Suppressor macrophage (primary cell): ENCODE measurements around the gene GNAT2.

Experiments used
- DNase-seq, 4 experiments: peaks; one replicate each; pipeline ENCODE4 v3.0.0-alpha.2; 2020 to 2022

Gene GNAT2

DNA sequence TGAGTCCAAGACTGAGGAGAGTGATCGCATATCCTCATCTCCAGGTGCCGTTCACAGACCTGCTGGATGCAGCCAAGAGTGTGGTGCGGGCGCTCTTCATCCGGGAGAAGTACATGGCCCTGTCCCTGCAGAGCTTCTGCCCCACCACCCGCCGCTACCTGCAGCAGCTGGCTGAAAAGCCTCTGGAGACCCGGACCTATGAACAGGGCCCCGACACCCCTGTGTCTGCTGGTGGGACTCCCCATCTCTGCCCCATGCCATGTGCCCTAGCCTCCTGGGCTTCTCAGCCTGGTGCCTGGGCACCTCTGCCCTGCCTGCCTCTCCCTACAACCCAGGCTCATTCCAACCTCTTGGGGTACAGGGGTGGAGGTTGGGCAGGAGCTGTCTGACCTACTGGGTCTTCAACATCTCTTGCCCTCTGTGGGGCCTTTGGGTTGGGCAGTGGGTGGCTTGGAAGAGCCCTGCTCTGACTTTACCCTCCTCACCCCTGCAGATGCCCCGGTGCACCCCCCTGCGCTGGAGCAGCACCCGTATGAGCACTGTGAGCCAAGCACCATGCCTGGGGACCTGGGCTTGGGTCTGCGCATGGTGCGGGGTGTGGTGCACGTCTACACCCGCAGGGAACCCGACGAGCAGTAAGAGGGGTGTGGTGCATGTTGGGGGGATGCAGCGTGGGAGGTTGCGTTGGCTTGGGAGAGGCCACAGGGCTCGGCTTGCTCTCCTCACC, 7.4 kb upstream of the GNAT2 start:
- no peak for DNase-seq

DNA sequence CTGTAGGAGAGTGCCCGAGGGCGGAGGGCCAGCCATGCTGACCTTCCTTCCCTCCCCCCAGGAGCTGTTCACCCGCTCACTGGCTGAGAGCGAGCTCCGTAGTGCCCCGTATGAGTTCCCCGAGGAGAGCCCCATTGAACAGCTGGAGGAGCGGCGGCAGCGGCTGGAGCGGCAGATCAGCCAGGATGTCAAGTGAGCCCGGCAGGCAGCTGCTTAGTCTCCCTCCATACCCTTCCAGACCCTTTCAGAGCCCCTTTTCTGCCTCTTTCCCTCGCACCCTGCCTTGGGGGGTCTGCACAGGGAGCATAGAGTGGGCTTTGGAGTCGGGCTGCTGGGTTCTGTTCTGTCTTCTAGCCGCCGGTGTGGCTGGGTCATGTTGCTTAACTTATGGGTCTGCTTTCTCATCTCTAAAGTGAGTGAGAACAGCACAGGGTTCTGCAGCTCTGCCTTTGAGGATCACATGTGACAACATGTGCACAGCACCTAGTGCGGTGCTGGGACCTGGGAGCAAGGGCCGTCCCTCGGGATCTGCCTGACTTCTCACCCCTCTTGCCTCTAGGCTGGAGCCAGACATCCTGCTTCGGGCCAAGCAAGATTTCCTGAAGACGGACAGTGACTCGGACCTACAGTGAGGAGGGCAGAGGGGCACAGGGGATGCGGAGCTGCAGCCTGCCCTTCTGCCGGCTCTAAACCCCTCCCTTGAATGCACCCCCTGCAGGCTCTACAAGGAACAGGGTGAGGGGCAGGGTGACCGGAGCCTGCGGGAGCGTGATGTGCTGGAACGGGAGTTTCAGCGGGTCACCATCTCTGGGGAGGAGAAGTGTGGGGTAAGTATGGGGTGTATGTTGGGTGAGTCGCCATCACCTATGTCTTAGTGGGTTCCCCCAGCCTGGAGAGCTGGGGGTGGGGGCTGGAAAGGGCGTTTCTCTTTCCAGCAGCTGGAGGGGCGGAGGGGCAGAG, 6.5 kb upstream of the GNAT2 start:
- DNase-seq: no peak

DNA sequence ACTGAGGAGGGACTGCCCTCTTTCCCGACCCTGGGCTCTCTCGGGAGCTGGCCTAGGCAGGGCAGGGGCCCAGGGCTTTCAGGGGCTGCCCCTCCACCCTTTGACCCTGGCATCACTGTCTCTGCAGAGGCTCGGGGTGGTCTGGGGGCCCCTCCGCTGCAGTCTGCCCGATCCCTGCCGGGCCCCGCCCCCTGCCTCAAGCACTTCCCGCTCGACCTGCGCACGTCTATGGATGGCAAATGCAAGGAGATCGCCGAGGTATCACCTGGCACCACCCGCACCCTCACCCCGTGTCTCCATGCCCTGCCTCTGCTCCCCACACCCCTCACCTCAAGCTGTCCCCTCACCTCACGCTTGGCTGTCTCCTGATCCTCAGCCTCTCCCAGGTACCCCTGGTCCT, 5.8 kb upstream of the GNAT2 start:
- DNase-seq: no peak

DNA sequence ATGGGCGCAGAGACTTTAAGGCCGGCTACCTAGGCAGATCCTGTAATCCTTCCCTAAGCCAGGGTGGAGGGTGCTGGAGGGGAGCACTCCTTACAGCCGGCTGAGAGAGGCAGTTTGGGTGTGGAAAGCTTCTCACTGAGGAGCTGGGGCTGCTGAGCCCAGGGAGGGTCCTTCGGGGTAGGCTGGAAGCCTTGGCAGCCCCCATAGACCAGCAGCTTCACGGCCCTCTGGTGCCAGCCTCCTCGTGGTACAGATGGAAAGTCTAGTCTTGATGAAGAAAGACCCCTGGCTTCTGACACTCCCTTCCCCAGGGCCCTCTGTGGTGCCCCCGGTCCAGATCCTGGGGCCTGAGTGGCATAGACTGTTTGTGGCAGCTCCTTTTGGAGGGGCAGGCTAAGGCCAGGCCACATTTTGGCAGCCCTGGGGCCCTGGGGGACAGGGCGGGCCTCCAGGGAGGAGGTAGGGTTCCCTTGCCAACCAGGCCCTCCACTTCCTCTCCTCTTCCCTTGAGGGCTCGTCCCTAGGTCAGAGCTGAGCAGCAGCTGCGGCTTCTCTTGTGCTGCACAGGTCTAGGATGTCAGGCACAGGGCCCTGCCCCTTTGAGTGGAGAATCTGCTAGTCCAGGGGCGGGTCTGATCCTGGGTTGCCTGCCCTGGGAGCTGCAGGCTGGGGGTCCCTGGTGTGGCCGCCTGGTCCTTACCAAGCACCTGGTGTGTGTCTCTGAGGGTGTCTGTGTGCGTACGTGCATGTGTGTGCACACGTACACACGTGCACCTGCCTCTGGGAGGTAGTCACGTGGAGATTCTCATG, 5.0 kb upstream of the GNAT2 start:
- peak in 1 of 4 experiments; percentile 47 for DNase-seq

DNA sequence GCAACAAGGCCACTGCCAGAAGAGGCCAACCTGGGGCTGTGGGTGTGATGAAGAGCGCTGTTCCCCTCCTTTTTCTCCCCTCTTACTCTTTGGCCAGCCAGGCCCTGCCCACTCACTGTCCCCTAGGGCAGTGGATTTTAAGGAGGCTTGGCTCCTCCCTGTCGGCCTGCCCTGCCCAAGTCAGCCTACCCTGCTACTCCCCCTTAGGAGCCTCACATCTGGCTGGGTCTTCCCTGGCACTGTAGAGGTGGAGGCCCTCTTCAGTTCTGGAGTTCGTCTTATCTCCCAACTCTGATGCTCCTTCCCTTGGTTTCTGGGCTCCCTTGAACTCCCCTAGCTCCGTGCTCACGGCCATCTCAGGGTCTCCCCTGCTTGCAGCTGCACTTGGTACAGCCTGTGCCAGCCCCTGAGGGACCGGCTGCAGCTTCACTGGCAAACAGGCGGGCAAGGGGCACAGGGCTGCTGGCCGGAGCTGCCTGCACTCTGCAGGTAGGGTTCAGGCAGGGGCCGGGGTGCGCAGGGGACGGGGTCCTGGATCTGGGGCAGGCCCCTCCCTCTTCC, 4.3 kb upstream of the GNAT2 start:
- no peak for DNase-seq

DNA sequence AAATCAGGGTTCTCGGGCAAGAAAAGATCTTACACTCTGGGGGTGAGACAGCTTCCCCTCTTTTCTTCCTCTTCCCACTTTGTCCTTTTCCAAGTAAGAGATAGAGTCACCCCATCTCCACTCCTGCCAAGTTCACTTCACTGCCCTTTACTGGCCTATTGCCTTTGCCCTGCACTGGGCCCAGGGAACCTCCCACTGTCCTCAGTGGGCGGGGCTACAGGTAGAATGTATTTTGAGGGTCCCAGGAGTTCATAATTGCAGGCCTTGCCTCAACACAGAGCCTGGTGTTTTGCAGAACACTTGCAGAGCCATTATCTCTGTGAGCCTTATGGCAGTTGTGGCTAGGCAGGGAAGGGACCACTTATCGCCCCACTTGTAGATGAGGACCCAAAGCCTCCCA, 3.5 kb upstream of the GNAT2 start:
- DNase-seq: peak in 3 of 4 experiments; percentile 48 to 59 (median 53)

DNA sequence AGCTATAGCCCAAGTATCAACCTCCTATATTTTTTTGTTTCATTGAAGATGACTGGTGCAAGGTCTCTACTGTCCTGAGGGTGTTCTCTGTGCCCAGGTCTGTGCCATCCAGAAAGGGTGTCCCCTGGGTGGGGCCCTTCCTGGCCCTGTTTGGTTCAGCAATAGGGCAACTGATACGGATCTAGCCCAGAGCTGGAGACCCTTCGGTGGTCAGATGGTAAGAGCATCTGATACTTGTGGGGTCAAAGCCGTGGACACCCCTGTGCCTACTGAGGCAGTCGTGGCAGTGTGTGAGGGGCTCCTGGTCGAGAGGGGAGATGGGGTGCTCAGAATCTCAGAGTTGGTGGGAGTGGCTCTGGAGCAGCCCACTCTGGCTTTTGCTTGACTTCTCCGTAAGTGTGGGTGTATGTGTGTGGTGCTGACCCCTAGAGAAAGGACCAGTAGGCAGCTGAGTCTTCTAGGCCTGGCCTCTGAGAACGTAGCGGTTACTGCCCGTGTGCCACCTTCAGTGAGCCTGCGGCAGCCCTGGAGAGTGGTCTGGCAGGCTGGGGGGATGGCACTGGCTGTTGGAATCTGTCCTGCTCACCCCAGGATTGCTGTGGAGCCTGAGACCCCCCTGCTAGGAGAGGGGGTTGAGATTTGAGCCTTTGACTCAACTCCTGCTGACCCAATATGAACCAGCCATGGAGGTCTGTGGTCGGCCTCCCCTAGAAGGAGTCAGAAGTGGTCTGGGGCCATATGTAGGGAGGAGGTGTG, 2.9 kb upstream of the GNAT2 start:
- no peak for DNase-seq

DNA sequence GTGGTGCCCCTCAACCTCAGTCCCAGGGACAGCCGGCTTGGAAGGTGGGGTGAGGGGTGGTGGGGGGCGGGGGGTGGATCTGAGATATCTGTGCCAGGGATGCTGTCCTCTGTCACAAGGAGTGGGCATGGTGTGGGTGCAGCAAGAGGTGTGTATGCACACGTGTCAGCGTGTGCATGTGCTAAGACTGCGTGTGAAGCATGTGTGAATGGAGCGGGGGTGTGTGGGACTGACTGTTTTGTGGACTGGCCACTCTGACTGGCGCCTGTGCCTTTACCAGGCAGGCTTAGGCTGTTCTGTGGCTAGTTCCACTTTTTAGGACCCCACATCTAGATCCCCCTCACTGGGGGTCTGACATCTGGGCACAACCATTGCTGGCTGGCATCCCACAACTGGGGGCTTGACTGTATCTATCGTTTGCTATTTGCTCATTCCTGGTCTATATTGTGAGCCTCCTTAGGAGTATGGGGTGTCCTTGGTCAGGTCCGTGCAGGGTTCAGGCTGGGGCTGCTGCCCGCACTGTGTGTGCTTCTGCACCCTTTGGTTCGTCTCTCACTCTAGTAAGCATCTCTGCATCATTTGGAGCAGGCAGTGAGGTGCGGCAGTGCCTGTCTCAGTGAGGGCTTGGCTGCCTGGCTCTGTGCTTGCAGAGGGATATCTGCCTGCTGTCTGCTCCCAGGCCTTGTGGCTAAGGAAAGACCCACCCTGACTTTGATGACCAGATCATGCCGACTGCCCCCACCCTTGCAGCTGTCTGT, 2.1 kb upstream of the GNAT2 start:
- DNase-seq: peak; percentile 45 to 66 (median 55)

DNA sequence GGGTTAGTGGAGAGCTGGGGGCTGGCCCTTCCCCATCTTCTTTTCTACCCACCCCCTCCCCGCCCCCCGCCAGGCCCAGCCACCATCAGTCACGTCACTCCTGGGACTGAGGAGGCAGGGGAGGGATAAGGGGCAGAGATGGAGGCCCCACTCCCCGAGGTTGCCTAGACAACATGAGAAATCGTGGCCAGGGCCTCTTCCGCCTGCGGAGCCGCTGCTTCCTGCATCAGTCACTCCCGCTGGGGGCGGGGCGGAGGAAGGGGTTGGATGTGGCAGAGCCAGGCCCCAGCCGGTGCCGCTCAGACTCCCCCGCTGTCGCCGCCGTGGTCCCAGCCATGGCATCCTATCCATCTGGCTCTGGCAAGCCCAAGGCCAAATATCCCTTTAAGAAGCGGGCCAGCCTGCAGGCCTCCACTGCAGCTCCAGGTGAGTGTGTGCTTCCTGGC, 1.4 kb upstream of the GNAT2 start:
- peak; percentile 94 to 98 (median 96) for DNase-seq

DNA sequence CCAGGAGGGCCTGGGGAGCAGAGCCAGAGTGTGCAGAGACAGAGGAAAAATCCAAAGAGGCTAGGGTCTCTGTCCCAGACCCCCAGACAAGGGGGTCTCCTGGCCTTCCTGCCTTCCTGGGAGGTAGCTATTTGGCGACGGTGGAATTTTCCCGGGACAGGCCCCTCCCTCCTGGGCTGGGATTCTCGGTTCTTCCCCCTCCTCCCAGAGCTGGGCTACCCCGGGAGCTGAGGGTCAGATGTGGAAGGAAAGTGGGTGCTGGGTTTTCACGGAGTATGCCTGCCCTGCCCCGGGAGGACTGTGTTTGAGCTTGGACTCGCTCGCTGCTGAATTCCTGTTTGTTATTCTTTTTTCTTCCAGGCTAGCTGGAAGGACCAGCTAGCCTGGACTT, 980 bp upstream of the GNAT2 start:
- DNase-seq: peak in 3 of 4 experiments; percentile 39 to 57 (median 43)

DNA sequence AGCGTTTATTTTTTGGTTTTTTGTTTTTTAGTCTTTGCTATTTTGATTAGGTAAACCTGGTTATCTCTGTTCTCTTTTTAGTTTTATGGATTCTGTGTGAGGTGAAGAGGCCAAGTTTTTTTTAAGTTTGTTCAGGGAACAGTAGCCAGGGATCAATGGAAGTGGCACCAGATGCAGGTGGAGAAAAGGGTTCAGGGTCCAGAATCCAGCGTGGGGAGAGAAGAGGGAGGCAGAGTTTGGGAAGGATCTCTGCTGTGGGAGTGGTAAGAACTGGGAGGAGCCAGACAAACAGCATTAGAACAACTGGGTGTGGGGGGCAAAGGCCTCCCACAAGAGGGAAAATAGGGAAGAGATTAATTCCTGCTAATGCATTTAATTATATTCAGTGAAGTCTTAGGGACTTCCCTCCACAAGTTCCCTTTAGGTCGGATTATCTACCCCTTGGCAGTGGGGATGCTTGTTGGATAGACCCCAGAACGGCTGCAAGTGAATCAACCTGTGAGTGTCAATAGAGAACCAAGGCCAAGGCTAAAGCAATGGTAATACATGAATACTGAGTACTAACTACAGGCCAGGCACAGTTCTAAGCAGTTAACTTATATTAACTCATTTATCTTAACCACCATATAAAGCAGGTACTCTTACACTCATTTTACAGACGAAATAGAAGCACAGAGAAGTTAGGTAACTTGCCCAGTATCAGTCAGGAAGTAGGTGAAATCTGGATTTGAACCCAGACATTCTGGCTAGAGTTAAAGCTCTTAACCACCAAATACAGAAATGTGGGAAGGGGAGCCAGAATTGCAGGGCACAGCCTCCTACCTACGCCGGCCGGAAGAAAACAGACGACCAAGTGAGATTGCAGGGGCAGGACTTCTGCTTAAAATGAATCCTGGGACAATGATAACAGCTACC, 498 bp downstream of the GNAT2 start:
- DNase-seq: peak; percentile 58 to 82 (median 71)

DNA sequence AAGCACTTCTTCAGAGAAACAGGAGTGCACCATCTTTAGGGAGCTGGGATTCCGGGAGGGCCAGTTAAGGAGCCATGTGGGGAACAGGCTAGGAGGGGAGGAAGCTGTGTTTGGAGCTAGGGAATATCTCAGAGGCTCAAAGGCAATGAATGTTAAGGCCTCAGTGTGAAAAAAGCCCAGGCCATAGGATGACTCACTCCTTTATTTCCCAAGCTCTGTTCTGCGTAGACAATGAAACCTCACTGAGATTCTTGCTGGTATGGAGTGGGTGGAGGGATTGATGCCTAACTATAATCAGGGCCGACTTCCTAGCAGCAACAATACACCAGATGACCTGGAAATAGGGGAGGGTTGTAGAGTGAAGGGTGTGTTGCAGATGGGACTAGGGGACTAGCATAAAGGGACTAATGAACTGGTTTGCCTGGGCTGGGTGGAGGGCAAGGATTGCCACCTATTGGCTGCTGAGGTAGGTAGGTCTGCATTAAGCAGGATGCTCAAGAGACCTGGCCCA, 2.1 kb downstream of the GNAT2 start:
- peak; percentile 79 to 95 (median 87) for DNase-seq

DNA sequence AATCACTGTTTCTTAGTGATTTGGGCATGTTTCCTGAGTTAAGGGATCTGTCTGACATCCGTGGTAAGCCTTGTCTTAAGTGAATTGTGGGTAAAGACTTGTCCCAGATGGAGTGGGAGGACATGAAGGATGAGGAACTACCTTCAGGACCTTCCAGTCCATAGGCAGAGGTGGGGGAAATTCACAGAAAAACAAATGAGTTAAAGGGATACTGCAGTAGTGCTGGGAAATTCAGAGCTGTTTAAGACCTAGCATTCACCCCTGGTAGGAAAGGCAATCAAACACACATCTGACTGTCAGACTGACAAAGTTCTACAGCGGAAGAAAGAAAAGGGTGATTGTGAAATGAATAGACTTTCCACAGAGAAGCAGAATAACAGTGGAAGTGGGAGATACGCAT, 3.0 kb downstream of the GNAT2 start:
- DNase-seq: peak; percentile 57 to 83 (median 76)

DNA sequence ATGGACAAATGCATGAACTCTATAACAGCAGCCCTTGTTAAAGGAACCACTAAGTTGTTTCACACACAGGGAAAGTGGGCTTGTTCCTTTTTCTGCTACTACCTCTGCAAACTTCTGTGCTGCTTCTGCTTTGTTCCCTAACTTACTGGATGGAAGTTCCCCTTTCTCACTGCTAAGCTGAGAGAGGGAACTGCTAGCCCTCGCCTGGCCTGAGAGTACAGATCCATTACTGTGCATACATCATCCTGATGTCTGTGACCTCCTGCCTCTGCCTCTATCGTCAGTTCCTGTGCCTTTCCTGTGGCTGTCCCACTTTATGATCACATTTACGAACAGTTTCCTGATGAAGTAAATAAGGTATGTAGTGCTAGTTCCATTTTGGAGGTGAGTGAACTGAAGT, 3.5 kb downstream of the GNAT2 start:
- DNase-seq: peak; percentile 93 to 99 (median 94)

DNA sequence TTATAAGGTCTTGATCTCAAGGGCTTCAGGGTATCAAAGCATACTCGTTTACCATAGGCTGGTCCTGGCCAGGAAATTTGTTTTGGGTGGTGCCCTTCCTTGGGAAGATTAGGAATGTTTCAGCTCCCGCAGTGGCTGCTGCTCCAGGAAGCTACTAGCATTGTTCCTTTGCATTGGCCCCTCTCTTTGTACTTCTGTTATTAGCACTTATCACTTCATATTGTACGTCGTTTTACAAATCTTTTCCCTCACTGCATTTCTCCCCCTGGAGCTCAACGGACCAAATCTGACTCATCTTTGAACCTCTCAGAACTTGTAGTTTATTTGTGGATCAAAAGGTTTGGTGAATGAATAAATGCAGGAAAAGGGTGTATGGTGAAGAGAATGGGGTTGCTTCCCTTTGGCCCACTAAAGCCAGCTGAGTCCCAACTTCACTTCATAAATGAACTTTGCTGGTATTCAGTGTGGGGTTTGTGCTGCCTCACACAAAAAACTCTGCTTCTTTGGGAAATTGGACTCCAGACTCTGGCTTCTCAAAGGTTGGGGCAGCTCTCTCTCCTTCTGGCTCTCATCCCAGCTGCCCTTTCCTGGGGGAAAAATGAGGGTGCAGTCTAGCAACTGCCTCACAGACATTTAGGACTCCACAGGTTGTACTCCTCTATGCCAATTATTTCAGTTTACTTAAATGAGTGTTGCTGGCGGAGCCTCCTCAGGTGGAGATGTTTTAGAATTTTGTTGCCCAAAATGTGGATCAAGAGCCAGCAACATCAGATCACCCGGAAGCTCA, 5.9 kb downstream of the GNAT2 start:
- DNase-seq: no peak

DNA sequence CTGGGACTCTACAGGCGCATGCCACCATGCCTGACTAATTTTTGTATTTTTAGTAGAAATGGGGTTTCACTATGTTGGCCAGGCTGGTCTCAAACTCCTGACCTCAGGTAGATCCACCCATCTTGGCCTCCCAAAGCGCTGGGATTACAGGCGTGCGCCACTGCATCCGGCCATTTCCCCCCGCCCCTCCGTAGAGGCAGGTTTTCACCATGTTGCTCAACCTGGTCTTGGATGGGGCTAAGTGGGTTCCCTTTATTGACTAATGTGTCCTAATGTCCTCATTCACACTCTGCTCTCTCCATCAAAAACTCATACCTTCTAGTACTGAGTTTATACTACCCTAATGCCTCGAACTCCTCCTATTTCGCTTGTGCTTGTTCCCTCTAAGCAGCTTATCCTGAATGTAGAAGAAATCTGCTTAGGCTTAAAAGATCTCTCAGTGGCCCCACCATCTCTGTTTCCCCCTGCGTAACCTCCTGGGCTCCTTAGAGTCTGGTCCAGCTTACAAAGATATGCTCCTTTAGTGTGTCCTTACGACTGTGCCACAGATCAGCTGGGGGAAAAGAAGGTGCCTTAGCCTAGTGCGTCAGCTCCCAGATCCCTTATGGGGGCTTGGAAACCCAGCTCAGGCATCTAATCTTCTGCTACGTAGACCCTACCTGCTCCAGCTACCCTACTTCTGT, 8.0 kb downstream of the GNAT2 start:
- DNase-seq: no peak

DNA sequence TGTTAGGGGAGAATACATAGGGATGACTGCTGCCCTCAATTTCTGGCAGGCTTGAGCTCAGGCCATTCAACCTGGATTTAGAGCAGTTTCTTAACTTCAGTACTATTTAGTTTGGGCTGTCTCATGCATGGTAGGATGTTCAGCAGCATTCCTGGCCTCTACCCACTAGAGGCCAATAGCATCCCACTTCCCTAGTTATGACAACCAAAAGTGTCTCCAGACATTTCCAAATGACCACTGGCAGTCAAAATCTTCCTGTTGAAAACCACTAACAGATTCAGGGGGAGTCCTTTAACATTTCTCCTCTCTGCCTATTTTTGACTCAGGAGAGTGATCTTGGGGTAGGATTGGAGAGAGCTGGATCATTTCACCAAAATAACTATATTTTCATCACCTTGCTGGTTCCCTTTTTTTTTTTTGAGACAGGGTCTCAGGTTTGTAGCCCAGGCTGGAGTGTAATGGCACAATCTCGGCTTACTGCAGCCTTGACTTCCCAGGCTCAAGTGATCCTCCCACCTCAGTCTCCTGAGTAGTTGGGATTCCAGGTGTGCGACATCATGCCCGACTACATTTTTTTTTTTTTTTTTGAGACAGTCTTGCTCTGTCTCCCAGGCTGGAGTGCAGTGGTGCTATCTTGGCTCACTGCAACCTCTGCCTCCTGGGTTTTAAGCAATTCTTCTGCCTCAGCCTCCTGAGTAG, 8.7 kb downstream of the GNAT2 start:
- peak in 1 of 4 experiments; percentile 2 for DNase-seq
